Measurements from ENCODE around the gene SCGN.

GRCh38 chr6:25606151-25606550 is 45.9 kb upstream of the SCGN start:
- TF ChIP-seq ZBTB7A (tag by site-specific recombination; IDR thresholded peaks at IDR 0.05; ENCODE audit: low read depth) (no peak), CTCF (tag by site-specific recombination; IDR thresholded peaks at IDR 0.05) (no peak), OVOL3 (tag by site-specific recombination; IDR thresholded peaks at IDR 0.05) (no peak), ZNF248 (tag by site-specific recombination; IDR thresholded peaks at IDR 0.05) (no peak), ZNF558 (tag by site-specific recombination; IDR thresholded peaks at IDR 0.05) (no peak), YY1 (tag by site-specific recombination; IDR thresholded peaks at IDR 0.05) (no peak)
